WTC11 (cell line): Measurements from ENCODE around the gene ABHD17C. TPM values are rescaled to one million over a fixed set of nuclear protein-coding genes. Genes with fewer than 3 reads are reported as not detected.
A peak's percentile ranks its signal among the peaks of the same experiment; 100 is the strongest.

Experiments used
- ATF3 ChIP-seq: sonication (generic); formaldehyde crosslinking; conservative IDR thresholded peaks from 2 replicates; pipeline ENCODE4 v1.8.1; 2022; ENCODE audit warnings: mild to moderate bottlenecking, missing genetic modification reagents
- CTCF ChIP-seq: fragments of 200-600 bp; IDR thresholded peaks from 2 replicates; pipeline ENCODE4 v1.8.0; 2022; ENCODE audit warnings: antibody characterized with exemption
- FOXP1 ChIP-seq: sonication (generic); formaldehyde crosslinking; IDR thresholded peaks from 2 replicates; pipeline ENCODE4 v1.8.0; 2022; ENCODE audit warnings: missing genetic modification reagents, mild to moderate bottlenecking, moderate library complexity, borderline replicate concordance
- GABPB1 ChIP-seq: sonication (generic); formaldehyde crosslinking; IDR thresholded peaks from 2 replicates; pipeline ENCODE4 v1.8.1; 2023; ENCODE audit warnings: mild to moderate bottlenecking, missing genetic modification reagents
- GRHL2 ChIP-seq: fragments of 250-450 bp; sonication (Bioruptor Pico); IDR thresholded peaks from 2 replicates; pipeline ENCODE4 v1.8.0; 2022; ENCODE audit warnings: mild to moderate bottlenecking, moderate library complexity; ENCODE audit not compliant: insufficient replicate concordance, severe bottlenecking
- KAT7 ChIP-seq: sonication (generic); formaldehyde crosslinking; IDR thresholded peaks from 2 replicates; pipeline ENCODE4 v1.8.1; 2023; ENCODE audit warnings: missing genetic modification reagents, mild to moderate bottlenecking, borderline replicate concordance
- MXD4 ChIP-seq: fragments of 250-450 bp; sonication (Bioruptor Pico); IDR thresholded peaks from 2 replicates; pipeline ENCODE4 v1.8.0; 2021; ENCODE audit warnings: mild to moderate bottlenecking, moderate library complexity, borderline replicate concordance
- NFE2L1 ChIP-seq: sonication (generic); formaldehyde crosslinking; IDR thresholded peaks from 2 replicates; pipeline ENCODE4 v1.8.1; 2023; ENCODE audit warnings: missing genetic modification reagents
- NFYB ChIP-seq: sonication (generic); formaldehyde crosslinking; conservative IDR thresholded peaks from 2 replicates; pipeline ENCODE4 v1.8.0; 2022; ENCODE audit warnings: low read depth, missing genetic modification reagents
- PRDM15 ChIP-seq: sonication (generic); formaldehyde crosslinking; IDR thresholded peaks from 2 replicates; pipeline ENCODE4 v1.8.0; 2022; ENCODE audit warnings: missing genetic modification reagents
- RELA ChIP-seq: sonication (generic); formaldehyde crosslinking; IDR thresholded peaks from 2 replicates; pipeline ENCODE4 v1.8.1; 2022; ENCODE audit warnings: missing genetic modification reagents, mild to moderate bottlenecking, borderline replicate concordance
- RORB ChIP-seq: fragments of 250-450 bp; sonication (Bioruptor Pico); IDR thresholded peaks from 2 replicates; pipeline ENCODE4 v1.9.0; 2021; ENCODE audit warnings: mild to moderate bottlenecking
- SP1 ChIP-seq: sonication (generic); formaldehyde crosslinking; conservative IDR thresholded peaks from 2 replicates; pipeline ENCODE4 v1.8.1; 2022; ENCODE audit warnings: missing genetic modification reagents
- TEAD1 ChIP-seq: sonication (generic); formaldehyde crosslinking; IDR thresholded peaks from 2 replicates; pipeline ENCODE4 v1.8.0; 2022; ENCODE audit warnings: mild to moderate bottlenecking, missing genetic modification reagents
- TEAD4 ChIP-seq: sonication (generic); formaldehyde crosslinking; IDR thresholded peaks from 2 replicates; pipeline ENCODE4 v1.8.0; 2022; ENCODE audit warnings: mild to moderate bottlenecking, missing genetic modification reagents
- USF1 ChIP-seq: sonication (generic); formaldehyde crosslinking; IDR thresholded peaks from 2 replicates; pipeline ENCODE4 v1.8.0; 2022; ENCODE audit warnings: mild to moderate bottlenecking, missing genetic modification reagents
- ZNF219 ChIP-seq: sonication (generic); formaldehyde crosslinking; IDR thresholded peaks from 2 replicates; pipeline ENCODE4 v1.8.0; 2023; ENCODE audit warnings: missing genetic modification reagents, mild to moderate bottlenecking, borderline replicate concordance
- ZNF396 ChIP-seq: fragments of 250-450 bp; sonication (Bioruptor Pico); IDR thresholded peaks from 2 replicates; pipeline ENCODE4 v1.8.0; 2021; ENCODE audit warnings: mild to moderate bottlenecking, moderate library complexity, borderline replicate concordance
- total RNA-seq: library from RNA; stranded (reverse); gene quantifications from 3 replicates; pipeline ENCODE4 v1.2.3, GENCODE V29; 2021
- TF ChIP-seq, protein P1 (sequence below): fragments of 250-450 bp; sonication (Bioruptor Pico); IDR thresholded peaks from 2 replicates; pipeline ENCODE4 v1.9.0; 2021; ENCODE audit warnings: moderate library complexity, mild to moderate bottlenecking, inconsistent platforms, borderline replicate concordance
- TF ChIP-seq, protein P2 (sequence below): sonication (generic); formaldehyde crosslinking; IDR thresholded peaks from 2 replicates; pipeline ENCODE4 v1.8.0; 2023; ENCODE audit warnings: missing genetic modification reagents, mild to moderate bottlenecking, borderline replicate concordance
- TF ChIP-seq, protein P3 (sequence below): sonication (generic); formaldehyde crosslinking; IDR thresholded peaks from 2 replicates; pipeline ENCODE4 v1.8.0; 2022; ENCODE audit warnings: mild to moderate bottlenecking, missing genetic modification reagents
- TF ChIP-seq, protein P4 (sequence below): sonication (generic); formaldehyde crosslinking; IDR thresholded peaks from 2 replicates; pipeline ENCODE4 v1.8.1; 2022; ENCODE audit warnings: mild to moderate bottlenecking, missing genetic modification reagents, moderate library complexity, borderline replicate concordance

Gene ABHD17C
- total RNA-seq, 1 experiment from 2014 or later, result 29.0 TPM

DNA sequence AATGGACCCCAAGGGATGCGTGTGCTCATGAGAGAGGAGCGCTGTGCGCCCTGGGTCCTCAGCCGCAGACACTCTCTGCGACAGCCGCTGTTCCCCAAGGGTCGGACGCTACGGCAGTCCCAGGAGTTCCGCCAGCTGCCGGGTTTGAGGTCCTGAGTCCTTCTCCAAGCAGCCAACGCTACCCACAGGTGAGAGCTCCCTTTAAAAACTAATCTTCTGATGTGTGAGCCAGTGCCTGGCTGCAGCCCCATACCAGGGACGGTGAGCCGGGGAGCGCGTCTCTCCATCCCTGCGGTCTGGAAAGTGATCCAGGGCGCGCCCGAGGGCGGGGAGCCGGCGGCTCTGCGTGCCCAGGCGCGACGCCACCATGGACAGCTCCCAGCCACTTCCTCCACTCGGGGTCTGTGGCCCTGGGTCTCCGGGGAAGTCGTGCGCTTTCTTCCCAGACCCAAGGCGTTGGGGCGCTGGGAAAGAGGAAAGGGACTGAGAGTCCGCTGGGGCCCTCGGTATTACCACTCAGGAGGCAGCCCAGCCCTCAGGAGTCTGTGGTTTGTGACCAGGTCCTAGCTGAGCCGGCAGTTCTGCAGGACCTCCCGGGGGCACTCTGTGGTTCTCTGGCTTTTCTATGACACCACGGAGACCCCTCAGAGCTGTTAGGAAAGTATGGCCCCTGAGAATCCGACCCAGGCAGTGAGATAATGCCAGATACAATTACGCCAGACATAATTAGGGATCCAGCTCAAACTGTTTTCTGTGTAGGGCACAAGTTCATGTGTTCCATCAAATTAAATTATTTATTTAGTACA lies 85.5 kb downstream of the ABHD17C start (continued):
- no peak for TF ChIP-seq MXD4
- TF ChIP-seq USF1, result peak; percentile 72; the same call in 1 of the 2 replicates
- no peak for TF ChIP-seq RORB (CRISPR knock-in tag)
- no peak for TF ChIP-seq CTCF
- peak; percentile 88 for TF ChIP-seq GABPB1
- peak; percentile 95 for TF ChIP-seq RELA (CRISPR knock-in tag)
- peak; percentile 92; the same call in 1 of the 2 replicates for TF ChIP-seq ZNF219
- peak; percentile 59; the same call in 1 of the 2 replicates for TF ChIP-seq SP1 (CRISPR knock-in tag)
- TF ChIP-seq GRHL2 (CRISPR knock-in tag), result no peak
- TF ChIP-seq, protein P1, sequence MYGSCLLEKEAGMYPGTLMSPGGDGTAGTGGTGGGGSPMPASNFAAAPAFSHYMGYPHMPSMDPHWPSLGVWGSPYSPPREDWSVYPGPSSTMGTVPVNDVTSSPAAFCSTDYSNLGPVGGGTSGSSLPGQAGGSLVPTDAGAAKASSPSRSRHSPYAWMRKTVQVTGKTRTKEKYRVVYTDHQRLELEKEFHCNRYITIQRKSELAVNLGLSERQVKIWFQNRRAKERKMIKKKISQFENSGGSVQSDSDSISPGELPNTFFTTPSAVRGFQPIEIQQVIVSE, result no peak
- no peak for TF ChIP-seq ZNF396 (CRISPR knock-in tag)
- TF ChIP-seq FOXP1 (CRISPR knock-in tag), result peak; percentile 95
- peak; percentile 72; the same call in 1 of the 2 replicates for TF ChIP-seq NFE2L1 (CRISPR knock-in tag)
- TF ChIP-seq, protein P2, sequence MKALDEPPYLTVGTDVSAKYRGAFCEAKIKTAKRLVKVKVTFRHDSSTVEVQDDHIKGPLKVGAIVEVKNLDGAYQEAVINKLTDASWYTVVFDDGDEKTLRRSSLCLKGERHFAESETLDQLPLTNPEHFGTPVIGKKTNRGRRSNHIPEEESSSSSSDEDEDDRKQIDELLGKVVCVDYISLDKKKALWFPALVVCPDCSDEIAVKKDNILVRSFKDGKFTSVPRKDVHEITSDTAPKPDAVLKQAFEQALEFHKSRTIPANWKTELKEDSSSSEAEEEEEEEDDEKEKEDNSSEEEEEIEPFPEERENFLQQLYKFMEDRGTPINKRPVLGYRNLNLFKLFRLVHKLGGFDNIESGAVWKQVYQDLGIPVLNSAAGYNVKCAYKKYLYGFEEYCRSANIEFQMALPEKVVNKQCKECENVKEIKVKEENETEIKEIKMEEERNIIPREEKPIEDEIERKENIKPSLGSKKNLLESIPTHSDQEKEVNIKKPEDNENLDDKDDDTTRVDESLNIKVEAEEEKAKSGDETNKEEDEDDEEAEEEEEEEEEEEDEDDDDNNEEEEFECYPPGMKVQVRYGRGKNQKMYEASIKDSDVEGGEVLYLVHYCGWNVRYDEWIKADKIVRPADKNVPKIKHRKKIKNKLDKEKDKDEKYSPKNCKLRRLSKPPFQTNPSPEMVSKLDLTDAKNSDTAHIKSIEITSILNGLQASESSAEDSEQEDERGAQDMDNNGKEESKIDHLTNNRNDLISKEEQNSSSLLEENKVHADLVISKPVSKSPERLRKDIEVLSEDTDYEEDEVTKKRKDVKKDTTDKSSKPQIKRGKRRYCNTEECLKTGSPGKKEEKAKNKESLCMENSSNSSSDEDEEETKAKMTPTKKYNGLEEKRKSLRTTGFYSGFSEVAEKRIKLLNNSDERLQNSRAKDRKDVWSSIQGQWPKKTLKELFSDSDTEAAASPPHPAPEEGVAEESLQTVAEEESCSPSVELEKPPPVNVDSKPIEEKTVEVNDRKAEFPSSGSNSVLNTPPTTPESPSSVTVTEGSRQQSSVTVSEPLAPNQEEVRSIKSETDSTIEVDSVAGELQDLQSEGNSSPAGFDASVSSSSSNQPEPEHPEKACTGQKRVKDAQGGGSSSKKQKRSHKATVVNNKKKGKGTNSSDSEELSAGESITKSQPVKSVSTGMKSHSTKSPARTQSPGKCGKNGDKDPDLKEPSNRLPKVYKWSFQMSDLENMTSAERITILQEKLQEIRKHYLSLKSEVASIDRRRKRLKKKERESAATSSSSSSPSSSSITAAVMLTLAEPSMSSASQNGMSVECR, result peak; percentile 97
- no peak for TF ChIP-seq ATF3 (CRISPR knock-in tag)
- TF ChIP-seq PRDM15, result no peak; the same call in 1 of the 2 replicates
- TF ChIP-seq, protein P3, sequence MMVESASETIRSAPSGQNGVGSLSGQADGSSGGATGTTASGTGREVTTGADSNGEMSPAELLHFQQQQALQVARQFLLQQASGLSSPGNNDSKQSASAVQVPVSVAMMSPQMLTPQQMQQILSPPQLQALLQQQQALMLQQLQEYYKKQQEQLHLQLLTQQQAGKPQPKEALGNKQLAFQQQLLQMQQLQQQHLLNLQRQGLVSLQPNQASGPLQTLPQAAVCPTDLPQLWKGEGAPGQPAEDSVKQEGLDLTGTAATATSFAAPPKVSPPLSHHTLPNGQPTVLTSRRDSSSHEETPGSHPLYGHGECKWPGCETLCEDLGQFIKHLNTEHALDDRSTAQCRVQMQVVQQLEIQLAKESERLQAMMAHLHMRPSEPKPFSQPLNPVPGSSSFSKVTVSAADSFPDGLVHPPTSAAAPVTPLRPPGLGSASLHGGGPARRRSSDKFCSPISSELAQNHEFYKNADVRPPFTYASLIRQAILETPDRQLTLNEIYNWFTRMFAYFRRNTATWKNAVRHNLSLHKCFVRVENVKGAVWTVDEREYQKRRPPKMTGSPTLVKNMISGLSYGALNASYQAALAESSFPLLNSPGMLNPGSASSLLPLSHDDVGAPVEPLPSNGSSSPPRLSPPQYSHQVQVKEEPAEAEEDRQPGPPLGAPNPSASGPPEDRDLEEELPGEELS (CRISPR knock-in tag), result peak; percentile 98
- peak; percentile 95 for TF ChIP-seq TEAD1 (CRISPR knock-in tag)
- peak; percentile 92 for TF ChIP-seq KAT7 (CRISPR knock-in tag)
- peak; percentile 88 for TF ChIP-seq TEAD4 (CRISPR knock-in tag)
- TF ChIP-seq, protein P4, sequence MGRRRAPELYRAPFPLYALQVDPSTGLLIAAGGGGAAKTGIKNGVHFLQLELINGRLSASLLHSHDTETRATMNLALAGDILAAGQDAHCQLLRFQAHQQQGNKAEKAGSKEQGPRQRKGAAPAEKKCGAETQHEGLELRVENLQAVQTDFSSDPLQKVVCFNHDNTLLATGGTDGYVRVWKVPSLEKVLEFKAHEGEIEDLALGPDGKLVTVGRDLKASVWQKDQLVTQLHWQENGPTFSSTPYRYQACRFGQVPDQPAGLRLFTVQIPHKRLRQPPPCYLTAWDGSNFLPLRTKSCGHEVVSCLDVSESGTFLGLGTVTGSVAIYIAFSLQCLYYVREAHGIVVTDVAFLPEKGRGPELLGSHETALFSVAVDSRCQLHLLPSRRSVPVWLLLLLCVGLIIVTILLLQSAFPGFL, result peak; percentile 93; the same call in 1 of the 2 replicates
- TF ChIP-seq NFYB (CRISPR knock-in tag), result peak; percentile 42
